ENCODE measurements around the gene DEFB114.

The DEFB114 gene

GRCh38 chr6:49915035-49915434 is 48.9 kb downstream of the DEFB114 start:
- TF ChIP-seq CTCF (IDR thresholded peaks at IDR 0.05), result no peak

- no peak for TF ChIP-seq CTCF (IDR thresholded peaks at IDR 0.05)
These were observed 50.2 kb downstream of the DEFB114 start for GRCh38 chr6:49913636-49914375.

- TF ChIP-seq CTCF (IDR thresholded peaks at IDR 0.05), result no peak
These were observed 51.8 kb downstream of the DEFB114 start for GRCh38 chr6:49912196-49912595.

- no peak for TF ChIP-seq CTCF (IDR thresholded peaks at IDR 0.05)
These were observed 52.7 kb downstream of the DEFB114 start for GRCh38 chr6:49911252-49911651.

Data from LNCAP (cell line).